HepG2 (cell line): ENCODE results near the gene MSMP. TPM values are rescaled to one million over a fixed set of nuclear protein-coding genes. Genes with fewer than 3 reads are reported as not detected.

Experiments used
- ARID4A ChIP-seq: sonication (generic); formaldehyde crosslinking; IDR thresholded peaks from 2 replicates; pipeline ENCODE4 v1.5.0; 2020; ENCODE audit warnings: mild to moderate bottlenecking, missing genetic modification reagents, borderline replicate concordance
- ATF6 ChIP-seq: sonication (generic); formaldehyde crosslinking; conservative IDR thresholded peaks from 2 replicates; pipeline ENCODE4 v1.4.0; 2020; ENCODE audit warnings: missing genetic modification reagents
- CEBPB ChIP-seq: IDR thresholded peaks from 2 replicates; pipeline ENCODE4 v1.6.1; 2011; ENCODE audit warnings: low read depth, low read length, improper control_type of control experiment, borderline replicate concordance
- CREBL2 ChIP-seq: sonication (generic); formaldehyde crosslinking; IDR thresholded peaks from 2 replicates; pipeline ENCODE4 v1.8.1; 2023; ENCODE audit warnings: missing genetic modification reagents, mild to moderate bottlenecking, borderline replicate concordance
- MAFG ChIP-seq: sonication (generic); formaldehyde crosslinking; IDR thresholded peaks from 2 replicates; pipeline ENCODE4 v1.5.1; 2020; ENCODE audit warnings: mild to moderate bottlenecking, missing genetic modification reagents
- MYC ChIP-seq: sonication (generic); formaldehyde crosslinking; IDR thresholded peaks from 2 replicates; pipeline ENCODE4 v1.9.0; 2021; ENCODE audit warnings: missing genetic modification reagents, borderline replicate concordance
- NR2F6 ChIP-seq, 2 experiments: IDR thresholded peaks; 2 replicates each; pipeline ENCODE4 v1.6.1; 2016; ENCODE audit warnings: antibody characterized with exemption in 1 of 2, mild to moderate bottlenecking in 1 of 2
- RNF2 ChIP-seq: fragments of 450-650 bp; conservative IDR thresholded peaks from 2 replicates; pipeline ENCODE4 v1.6.1; 2016; ENCODE audit warnings: low read depth
- SATB2 ChIP-seq: sonication (generic); formaldehyde crosslinking; IDR thresholded peaks from 2 replicates; pipeline ENCODE4 v1.5.0; 2020; ENCODE audit warnings: missing genetic modification reagents
- SCMH1 ChIP-seq: sonication (generic); formaldehyde crosslinking; IDR thresholded peaks from 2 replicates; pipeline ENCODE4 v1.9.0; 2021; ENCODE audit warnings: missing genetic modification reagents, mild to moderate bottlenecking, borderline replicate concordance
- SP4 ChIP-seq: sonication (generic); formaldehyde crosslinking; IDR thresholded peaks from 2 replicates; pipeline ENCODE4 v1.8.1; 2023; ENCODE audit warnings: mild to moderate bottlenecking, missing genetic modification reagents
- SUZ12 ChIP-seq: fragments of 150-350 bp; IDR thresholded peaks from 2 replicates; pipeline ENCODE4 v1.6.1; 2014; ENCODE audit warnings: low read depth, low read length
- ZNF281 ChIP-seq: sonication (generic); formaldehyde crosslinking; IDR thresholded peaks from 2 replicates; pipeline ENCODE4 v1.4.0; 2020; ENCODE audit warnings: missing genetic modification reagents, borderline replicate concordance
- ZNF451 ChIP-seq: sonication (generic); formaldehyde crosslinking; IDR thresholded peaks from 2 replicates; pipeline ENCODE4 v1.5.0; 2020; ENCODE audit warnings: mild to moderate bottlenecking, missing genetic modification reagents
- ZNF543 ChIP-seq: sonication (generic); formaldehyde crosslinking; IDR thresholded peaks from 2 replicates; pipeline ENCODE4 v1.4.0; 2020; ENCODE audit warnings: mild to moderate bottlenecking, missing genetic modification reagents
- ZNF563 ChIP-seq: sonication (generic); formaldehyde crosslinking; IDR thresholded peaks from 2 replicates; pipeline ENCODE4 v1.8.0; 2022; ENCODE audit warnings: mild to moderate bottlenecking, moderate library complexity, missing genetic modification reagents
- ZNF75D ChIP-seq: sonication (generic); formaldehyde crosslinking; IDR thresholded peaks from 2 replicates; pipeline ENCODE4 v1.8.1; 2023; ENCODE audit warnings: missing genetic modification reagents, mild to moderate bottlenecking, borderline replicate concordance
- ZNF816 ChIP-seq: sonication (generic); formaldehyde crosslinking; IDR thresholded peaks from 2 replicates; pipeline ENCODE4 v1.8.0; 2022; ENCODE audit warnings: missing genetic modification reagents, mild to moderate bottlenecking, borderline replicate concordance
- polyA plus RNA-seq, 8 experiments: library from polyadenylated mRNA; depleted of rRNA in 3 of 8; stranded (reverse) in 7 of 8; unstranded in 1 of 8; fragments of >200 nt; fragmentation: Illumina TruSeq in 4 of 8; extraction: Trizol in 4 of 8; gene quantifications; 2 replicates each; pipeline versions ENCODE4 v1.2.1 to v1.2.3, GENCODE V29; 2011 to 2016; ENCODE audit warnings: low read depth in 4 of 8, missing spikeins in 1 of 8, mixed read lengths in 1 of 8; ENCODE audit not compliant: insufficient read depth in 1 of 8
- total RNA-seq, 5 experiments: library from RNA; depleted of rRNA; stranded (reverse); fragments of >200 nt; fragmentation: Illumina TruSeq; extraction: Trizol; gene quantifications; 2 replicates each; pipeline ENCODE4 v1.2.3, GENCODE V29; 2016; ENCODE audit warnings: low read depth in 1 of 5

The MSMP gene
- total and polyA plus RNA-seq, 2 of the 13 experiments (the other 11 are each of a cell fraction or from before 2014, with no cell fraction given), result 0.24 to 0.46 TPM

GRCh38 chr9:35748858-35749514 lies 5.1 kb downstream of the MSMP start, which contains the start of the genes GBA2 and RGP1 (continued):
- no peak for TF ChIP-seq ATF6 (CRISPR knock-in tag)
- no peak; the same call in 1 of the 2 replicates for TF ChIP-seq ZNF451 (CRISPR knock-in tag)
- no peak for TF ChIP-seq ZNF281 (CRISPR knock-in tag)
- TF ChIP-seq SCMH1 (CRISPR knock-in tag), result no peak
- no peak for TF ChIP-seq ZNF816
- TF ChIP-seq SP4, result peak; percentile 76
- no peak; the same call in 1 of the 2 replicates for TF ChIP-seq NR2F6 (IDR thresholded peaks at IDR 0.05)
- TF ChIP-seq NR2F6 (CRISPR knock-in tag; IDR thresholded peaks at IDR 0.05), result peak; percentile 65; the same call in 1 of the 2 replicates
- no peak for TF ChIP-seq SUZ12
- TF ChIP-seq ZNF543 (CRISPR knock-in tag), result no peak; the same call in 1 of the 2 replicates
- 0 out of 2 replicates have a peak, but pooled peaks have one; percentile 28 for TF ChIP-seq ZNF563 (CRISPR knock-in tag)
- no peak for TF ChIP-seq MYC (CRISPR knock-in tag)
- peak; percentile 87 for TF ChIP-seq ARID4A (CRISPR knock-in tag)
- no peak for TF ChIP-seq CEBPB
- TF ChIP-seq RNF2, result no peak
- TF ChIP-seq CREBL2 (CRISPR knock-in tag), result no peak; the same call in 1 of the 2 replicates
- TF ChIP-seq MAFG (CRISPR knock-in tag), result no peak
- no peak for TF ChIP-seq ZNF75D
- TF ChIP-seq SATB2 (CRISPR knock-in tag), result no peak
